GM21529 (cell line): ENCODE results near the gene PTGFRN.

ENCODE experiments used
- ATAC-seq: cut with Tn5 transposase; IDR thresholded peaks from one replicate; pipeline ENCODE4 v1.9.1; 2021; ENCODE audit not compliant: unreplicated experiment

Gene PTGFRN

GRCh38 chr1:116994411-116994810, 84.7 kb downstream of the PTGFRN start:
- no peak for ATAC-seq

DNA sequence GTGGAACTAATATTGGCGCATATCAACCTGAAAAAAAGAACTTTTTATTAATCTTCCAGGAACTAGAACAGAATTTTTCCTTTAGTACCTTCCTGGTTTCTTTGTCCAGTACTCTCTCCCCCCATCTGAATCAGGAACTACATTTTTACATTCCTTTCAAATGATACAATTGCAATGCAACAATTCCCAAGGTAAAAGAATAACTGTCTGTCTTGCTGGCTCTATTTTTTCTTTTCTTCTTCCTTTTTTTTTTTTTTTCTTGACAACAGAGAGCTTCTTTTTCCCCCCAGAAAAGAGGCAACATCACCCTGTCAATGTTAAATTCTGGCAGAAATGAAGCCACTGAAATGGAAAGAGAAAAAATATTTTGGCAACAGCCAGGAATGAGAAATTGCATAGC, 87.3 kb downstream of the PTGFRN start:
- no peak for ATAC-seq

- ATAC-seq, result no peak
Observed at GRCh38 chr1:116997636-116998035, 87.9 kb downstream of the PTGFRN start.

DNA sequence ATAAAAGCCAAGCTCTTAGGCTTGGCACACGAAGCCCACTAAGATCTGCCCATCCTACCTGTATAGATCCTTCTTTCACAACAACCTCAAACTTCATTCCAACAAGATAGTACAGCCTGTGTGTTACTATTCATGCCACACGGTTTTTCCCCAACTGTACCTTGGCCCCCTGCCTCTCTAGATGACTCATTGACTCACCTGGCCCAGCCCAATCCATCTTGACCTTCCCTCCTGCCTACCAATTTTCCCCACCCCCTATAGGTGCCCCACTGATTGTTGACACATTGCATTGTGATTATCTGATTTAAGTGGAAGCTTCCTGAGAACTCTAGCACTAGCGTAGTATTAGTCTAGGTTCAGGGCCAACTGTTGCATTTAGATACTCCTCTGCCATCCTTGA, 89.9 kb downstream of the PTGFRN start:
- no peak for ATAC-seq

DNA sequence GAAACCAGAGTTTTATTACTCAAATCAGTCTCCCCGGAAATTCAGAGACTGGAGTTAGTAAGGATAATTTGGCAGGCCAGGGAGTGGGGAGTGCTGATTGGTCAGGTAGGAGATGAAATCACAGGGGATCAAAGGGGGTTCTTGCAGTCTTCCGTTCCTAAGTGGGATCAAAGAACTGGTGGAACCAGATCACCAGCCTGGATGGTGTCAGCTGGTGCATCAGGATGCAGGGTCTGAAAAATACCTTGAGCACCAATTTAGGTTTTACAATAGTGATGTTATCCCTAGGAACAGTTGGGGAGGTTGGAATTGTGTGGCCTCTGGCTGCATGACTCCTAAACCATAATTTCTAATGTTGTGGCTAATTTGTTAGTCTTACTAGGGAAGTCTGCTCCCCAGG, 90.4 kb downstream of the PTGFRN start:
- no peak for ATAC-seq

DNA sequence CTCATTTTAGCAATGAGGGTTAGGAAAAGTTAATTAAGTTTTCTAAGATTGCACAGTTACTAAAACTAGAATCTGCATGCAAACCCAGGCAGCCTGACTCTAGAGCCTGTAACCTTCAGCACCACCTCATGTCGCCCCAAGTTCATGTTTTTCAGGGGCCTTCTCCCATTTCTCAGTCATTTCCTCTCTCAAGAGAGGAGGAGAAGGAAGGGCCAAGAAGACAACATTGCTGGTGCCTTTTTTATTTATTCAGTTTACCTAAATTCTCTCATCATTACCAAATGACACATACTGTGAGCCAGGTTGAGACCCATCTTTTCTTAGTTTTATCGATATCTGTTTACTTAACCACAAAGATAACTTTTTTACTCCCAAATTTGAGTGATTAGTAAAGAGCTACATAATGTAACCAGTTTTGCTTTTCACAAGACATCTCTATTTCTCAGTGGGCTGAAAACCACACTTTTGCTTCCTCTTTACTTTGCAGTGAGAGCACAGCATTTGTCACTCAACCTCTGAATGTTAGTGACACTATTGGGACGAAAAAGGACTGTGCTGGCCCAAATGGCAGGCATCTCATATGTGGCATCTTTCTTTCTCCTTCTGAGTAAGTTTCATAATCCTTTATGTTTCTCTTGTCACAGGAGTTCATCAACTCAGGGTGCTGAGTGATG, 91.7 kb downstream of the PTGFRN start, which contains the start of gene CD101:
Gene CD101, plus strand, starts transcription at position 507 of the 674 bp plus-strand sequence. Its CDS starts 58 bp downstream, at position 565.
- ATAC-seq, result peak; percentile 92

GRCh38 chr1:117003223-117003875, 93.6 kb downstream of the PTGFRN start:
- no peak for ATAC-seq

DNA sequence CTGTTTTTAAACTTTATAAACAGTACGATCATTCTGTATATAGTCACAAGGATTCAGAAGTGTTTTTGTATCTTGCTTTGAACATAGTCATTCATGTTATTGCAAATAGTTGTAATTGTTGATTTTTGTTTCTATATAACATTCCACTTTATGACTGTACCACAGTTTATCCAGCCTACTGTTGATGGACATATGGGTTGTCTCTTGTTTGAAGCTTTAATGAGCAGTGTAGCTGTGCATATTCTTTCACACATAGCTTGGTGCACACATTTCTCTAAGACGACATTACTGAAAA, 98.0 kb downstream of the PTGFRN start:
- no peak for ATAC-seq

- no peak for ATAC-seq
Observed at GRCh38 chr1:117008656-117009055, 98.9 kb downstream of the PTGFRN start.

DNA sequence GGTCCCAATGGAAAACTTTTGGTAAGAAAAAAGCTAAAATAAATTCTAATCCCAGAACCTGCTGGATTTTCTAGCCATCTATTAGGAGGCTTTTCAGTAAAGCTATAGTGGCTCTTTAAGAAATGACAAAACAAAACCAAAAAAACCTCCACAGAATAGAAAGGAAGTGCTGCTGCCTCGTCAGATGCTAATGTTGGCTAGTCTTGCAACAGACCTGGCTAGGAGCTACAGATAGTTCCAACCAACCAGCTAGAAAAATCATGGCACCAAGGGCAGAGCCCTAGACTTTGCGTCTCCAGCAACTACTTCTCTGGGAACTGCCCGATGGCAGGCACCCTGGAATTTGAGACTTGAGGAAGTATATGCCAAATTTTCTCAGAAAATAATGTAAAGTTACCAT, 99.4 kb downstream of the PTGFRN start:
- no peak for ATAC-seq

- ATAC-seq, result no peak
Observed at GRCh38 chr1:117010310-117010969, 100.7 kb downstream of the PTGFRN start.

GRCh38 chr1:117011334-117011733, 101.6 kb downstream of the PTGFRN start:
- ATAC-seq, result no peak

DNA sequence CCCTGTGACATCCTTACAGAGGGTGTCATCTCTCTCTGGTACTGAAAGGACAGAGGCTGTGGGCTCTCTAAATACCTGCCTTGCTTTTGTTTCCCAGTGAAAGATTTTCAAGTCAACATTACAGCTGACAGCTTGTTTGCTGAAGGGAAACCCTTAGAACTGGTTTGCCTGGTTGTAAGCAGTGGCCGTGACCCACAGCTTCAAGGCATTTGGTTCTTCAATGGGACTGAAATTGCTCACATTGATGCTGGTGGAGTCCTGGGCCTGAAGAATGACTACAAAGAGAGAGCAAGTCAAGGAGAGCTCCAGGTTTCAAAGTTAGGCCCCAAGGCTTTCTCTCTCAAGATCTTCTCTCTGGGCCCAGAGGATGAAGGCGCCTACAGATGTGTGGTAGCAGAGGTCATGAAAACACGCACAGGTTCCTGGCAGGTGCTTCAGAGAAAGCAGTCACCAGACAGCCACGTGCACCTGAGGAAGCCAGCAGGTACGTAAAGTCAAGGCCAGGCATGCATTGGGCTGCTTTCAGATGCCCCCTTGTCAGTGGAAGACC, 103.7 kb downstream of the PTGFRN start:
- ATAC-seq, result no peak

DNA sequence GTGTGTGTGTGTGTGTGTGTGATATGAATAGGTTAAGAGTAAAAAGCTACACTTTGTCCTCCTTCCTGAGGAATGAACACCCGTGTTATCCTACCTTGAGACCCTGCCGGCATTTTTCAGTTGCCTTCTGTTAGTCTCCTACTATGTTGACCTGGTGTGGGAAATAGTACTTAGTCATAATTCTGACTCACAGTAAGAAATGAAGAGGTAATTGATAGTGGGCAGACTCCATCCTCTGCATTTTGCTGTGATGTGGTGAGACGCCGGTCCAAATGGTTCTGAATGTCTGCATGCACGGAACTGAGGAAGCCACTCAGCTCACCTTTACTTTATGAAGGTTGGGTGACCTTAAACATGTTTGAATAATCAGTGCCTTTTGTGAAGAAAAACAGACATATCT, 104.5 kb downstream of the PTGFRN start:
- no peak for ATAC-seq

- no peak for ATAC-seq
Observed at GRCh38 chr1:117015724-117016123, 106.0 kb downstream of the PTGFRN start.

GRCh38 chr1:117017062-117017461, 107.3 kb downstream of the PTGFRN start:
- ATAC-seq, result no peak

DNA sequence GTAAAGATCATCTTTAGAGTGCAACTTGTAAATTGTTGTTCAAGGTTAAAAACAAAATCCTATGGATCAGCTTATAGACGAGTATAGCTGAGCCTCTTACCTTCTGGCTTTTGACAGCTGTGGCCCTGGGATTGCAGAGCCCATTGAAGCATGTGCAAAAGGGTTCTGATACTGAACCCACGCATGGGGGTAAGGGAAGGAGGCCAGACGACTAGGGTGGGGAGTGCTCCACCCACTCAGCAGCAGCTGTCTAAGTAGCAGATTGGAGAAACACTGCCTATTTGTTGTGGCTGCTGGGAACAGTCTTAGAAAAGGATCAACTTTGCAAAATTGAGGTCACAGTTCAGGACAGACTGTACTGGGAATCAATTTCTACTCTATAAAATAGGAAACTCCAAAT, 107.9 kb downstream of the PTGFRN start:
- ATAC-seq, result peak; percentile 70

GRCh38 chr1:117020526-117021156, 110.9 kb downstream of the PTGFRN start:
- no peak for ATAC-seq

- ATAC-seq, result no peak
Observed at GRCh38 chr1:117022114-117022513, 112.4 kb downstream of the PTGFRN start.

DNA sequence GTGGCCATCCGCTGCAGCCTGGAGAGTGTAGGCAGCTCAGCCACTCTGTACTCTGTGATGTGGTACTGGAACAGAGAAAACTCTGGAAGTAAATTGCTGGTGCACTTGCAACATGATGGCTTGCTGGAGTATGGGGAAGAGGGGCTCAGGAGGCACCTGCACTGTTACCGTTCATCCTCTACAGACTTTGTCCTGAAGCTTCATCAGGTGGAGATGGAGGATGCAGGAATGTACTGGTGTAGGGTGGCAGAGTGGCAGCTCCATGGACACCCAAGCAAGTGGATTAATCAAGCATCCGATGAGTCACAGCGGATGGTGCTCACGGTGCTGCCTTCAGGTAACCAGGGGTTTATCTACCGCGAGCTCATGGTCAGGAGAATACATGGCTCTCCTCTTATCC, 115.9 kb downstream of the PTGFRN start:
- ATAC-seq, result no peak

DNA sequence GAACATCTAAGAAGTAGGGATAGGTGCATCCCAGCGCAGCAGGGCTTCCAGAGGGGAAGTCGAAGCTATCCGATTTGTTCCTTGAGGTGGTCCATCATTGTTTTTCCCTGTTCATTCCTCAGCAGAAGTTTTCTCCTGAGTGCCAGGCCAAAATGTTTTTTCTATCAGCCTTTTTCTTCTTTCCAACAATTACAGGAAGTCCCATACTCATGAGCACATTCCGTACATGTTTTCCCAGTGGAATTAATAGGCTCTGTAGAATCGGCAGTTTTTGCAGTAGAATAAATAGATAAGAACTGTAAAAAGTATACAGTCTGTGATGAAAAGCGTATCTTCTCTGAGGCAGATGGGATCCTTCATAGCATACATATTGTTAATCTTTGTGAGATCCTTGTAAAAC, 116.6 kb downstream of the PTGFRN start:
- no peak for ATAC-seq

- no peak for ATAC-seq
Observed at GRCh38 chr1:117029685-117030084, 120.0 kb downstream of the PTGFRN start.
